HG03432 (cell line): ENCODE results near the gene MOB3C.

ENCODE experiments used
- ATAC-seq: cut with Tn5 transposase; IDR thresholded peaks from one replicate; pipeline ENCODE4 v1.9.1; 2021; ENCODE audit warnings: mild to moderate bottlenecking, moderate library complexity; ENCODE audit not compliant: unreplicated experiment

MOB3C gene

GRCh38 chr1:46580140-46580903 is 36.3 kb downstream of the MOB3C start:
- no peak for ATAC-seq

DNA sequence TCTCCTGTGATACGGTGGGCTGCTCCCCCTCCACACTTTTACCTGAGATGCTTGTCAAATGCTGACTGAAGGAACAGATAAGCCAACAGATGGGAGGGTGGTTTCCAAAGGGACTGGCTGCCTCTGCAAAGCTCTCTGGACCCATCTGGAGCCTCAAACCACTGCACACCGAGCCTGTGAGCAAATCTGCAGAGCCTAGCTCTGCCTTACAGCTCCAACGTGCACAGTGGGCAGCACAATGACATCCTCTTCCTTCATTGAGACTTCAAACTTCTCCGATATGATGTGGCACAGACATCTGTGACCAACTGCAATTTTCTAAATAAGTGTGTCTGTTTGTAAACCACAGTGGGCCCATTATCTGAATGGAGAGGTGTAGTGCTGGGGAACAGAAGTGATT is 38.9 kb downstream of the MOB3C start:
- ATAC-seq = no peak

GRCh38 chr1:46576596-46576995 is 40.0 kb downstream of the MOB3C start:
- no peak for ATAC-seq

- ATAC-seq = no peak
Measured at GRCh38 chr1:46575778-46576177, 40.8 kb downstream of the MOB3C start.

DNA sequence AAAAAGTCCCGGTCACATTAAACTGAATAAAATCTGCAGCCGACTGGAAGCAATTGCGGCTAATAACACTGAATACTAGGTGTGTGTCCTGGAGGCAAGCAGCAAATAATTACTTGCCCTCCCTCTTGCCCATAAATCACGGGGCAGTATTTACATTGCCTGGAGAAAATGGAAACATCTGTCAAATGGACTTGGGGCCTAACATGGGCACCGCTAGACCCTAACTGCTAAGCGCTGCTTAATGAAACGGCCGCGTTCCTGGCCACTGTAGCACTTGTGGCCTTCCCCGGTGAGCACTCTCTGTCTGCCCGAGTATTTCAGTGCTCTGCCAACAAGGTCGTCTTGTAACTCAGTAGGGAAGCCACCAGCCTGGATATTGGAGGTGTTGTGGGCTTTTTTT is 41.3 kb downstream of the MOB3C start:
- ATAC-seq = no peak

GRCh38 chr1:46571691-46572225 is 44.9 kb downstream of the MOB3C start:
- ATAC-seq = no peak

DNA sequence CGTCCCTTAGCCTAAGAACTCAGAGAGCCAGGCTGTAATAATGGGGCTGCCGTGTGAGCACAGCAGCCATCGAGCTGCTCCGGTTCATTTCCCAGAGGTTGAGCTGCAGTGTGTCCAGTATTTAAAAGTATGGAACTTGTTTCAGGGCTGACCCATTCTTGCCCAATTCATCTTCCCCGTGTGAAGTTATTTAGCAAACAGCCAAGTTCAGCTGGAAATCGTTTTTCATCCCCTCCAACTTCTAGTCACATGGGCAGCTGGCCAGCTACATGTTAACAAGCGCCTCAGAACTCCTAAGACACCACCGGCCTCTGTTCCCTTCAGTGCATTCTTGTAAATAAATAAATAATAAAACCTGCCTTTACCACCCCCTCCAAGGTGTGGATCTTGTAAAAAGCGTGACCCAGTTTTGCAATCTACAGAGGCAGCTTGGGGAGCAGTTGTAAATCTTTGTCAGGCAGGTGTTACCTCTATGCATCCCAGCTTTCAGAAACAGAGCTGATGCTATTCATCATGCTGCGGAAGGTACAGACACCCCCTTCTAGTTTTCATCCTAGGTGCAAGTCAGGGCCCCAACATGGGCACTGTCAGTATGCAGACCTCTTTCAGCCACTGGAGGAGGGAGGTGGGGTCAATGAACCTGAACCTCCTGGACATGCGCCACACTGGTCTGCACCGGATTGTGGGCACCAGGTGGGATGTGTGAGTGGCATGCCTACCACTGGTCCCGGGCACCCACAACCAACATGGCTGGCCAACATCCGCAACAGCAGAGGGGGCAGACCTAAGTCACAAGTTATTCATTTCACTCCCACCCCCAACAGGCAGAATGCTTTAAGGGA is 46.5 kb downstream of the MOB3C start:
- no peak for ATAC-seq

GRCh38 chr1:46569116-46569515 is 47.5 kb downstream of the MOB3C start:
- no peak for ATAC-seq

GRCh38 chr1:46568461-46568891 is 48.1 kb downstream of the MOB3C start:
- ATAC-seq = no peak

- no peak for ATAC-seq
Measured at GRCh38 chr1:46563341-46563740, 53.3 kb downstream of the MOB3C start.

GRCh38 chr1:46562498-46562897 is 54.1 kb downstream of the MOB3C start:
- ATAC-seq = no peak

DNA sequence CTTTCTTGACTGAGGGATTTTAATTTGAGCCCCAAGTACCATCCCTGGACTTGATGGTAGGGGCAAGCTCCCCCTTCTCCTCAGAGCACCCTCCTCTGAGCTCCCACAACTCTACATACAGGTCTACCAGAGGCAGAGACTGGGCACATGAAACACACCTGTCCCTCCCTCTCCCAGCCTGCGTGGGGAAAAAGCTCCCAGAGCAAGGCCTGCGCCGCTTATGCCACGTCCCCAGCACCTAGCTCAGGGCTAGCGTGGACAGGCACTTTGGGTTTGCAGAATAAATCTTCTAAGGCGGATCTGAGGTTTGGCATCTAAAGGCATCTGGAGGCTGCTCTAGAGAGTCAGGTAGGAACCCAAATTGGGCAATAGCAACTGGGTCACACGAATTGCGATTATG is 57.6 kb downstream of the MOB3C start:
- no peak for ATAC-seq

DNA sequence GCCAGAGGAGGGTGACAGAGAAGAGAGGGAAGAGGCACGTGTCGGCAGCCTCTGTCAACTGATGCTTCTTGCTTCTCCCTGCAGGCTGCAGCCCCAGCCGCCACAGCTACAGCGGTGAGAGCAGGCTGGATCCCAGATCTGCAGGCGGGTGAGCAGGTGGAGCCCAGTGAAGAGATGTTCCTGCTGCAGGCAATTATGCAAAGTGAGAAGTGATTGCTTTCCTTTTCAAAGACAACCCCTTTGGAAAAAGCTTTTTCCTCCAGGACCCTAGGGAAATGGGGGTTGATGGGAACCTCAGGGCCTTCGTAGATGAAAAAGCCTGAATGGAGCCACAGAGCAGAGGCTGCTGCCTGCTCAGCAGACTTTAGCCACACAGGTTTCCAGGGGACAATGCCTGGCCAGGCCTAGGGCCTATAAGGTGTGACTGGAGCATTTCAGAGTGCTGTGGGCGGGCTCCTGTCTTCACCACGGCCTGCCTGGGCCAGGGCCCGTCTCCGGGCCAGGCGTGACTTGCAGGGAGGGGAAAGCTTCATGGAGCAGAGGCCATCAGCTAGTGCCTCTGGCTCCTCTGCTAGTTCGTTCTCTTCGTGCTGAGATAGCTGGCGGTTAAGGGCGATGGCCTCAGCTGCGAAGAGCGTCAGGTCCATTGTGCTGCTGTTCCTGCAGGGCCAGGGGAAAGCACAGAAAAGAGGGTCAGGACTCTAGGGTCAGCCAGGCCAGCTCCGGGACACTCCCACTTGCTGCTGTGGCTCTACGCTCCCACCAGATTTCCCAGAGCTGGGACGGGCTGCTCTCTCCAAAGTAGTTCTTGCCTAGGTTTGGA is 58.3 kb downstream of the MOB3C start:
- no peak for ATAC-seq
